Neural cell (in vitro differentiated cells): ENCODE data around the gene NPC1. TPM values are rescaled to one million over a fixed set of nuclear protein-coding genes. Genes with fewer than 3 reads are reported as not detected.

Experiments
- H2AFZ ChIP-seq: fragments of 200-600, 300-800 bp; sonication (generic), shearing (Covaris generic); 2 replicates; pipeline ENCODE4 v1.6.0; 2014; ENCODE audit warnings: low read depth, mild to moderate bottlenecking, antibody characterized with exemption, low read length, moderate library complexity
- H3F3A ChIP-seq: fragments of 200-600 bp; shearing (Covaris generic); 2 replicates; pipeline ENCODE4 v1.6.1; 2016; ENCODE audit warnings: mild to moderate bottlenecking, moderate library complexity, mixed read lengths, antibody characterized with exemption, low read length; ENCODE audit not compliant: insufficient read depth, poor library complexity, severe bottlenecking
- H3K27ac ChIP-seq: fragments of 200-600, 300-800 bp; sonication (generic), shearing (Covaris generic); 2 replicates; pipeline ENCODE4 v1.5.1; 2014; ENCODE audit warnings: mild to moderate bottlenecking, low read length, moderate library complexity
- H3K27me3 ChIP-seq: fragments of 300-800, 200-600 bp; sonication (generic), shearing (Covaris generic); 2 replicates; pipeline ENCODE4 v1.6.0; 2014; ENCODE audit warnings: mild to moderate bottlenecking, low read depth, low read length, moderate library complexity; ENCODE audit not compliant: insufficient read depth
- H3K36me3 ChIP-seq: fragments of 300-800, 200-600 bp; sonication (generic), shearing (Covaris generic); 2 replicates; pipeline ENCODE4 v1.5.1; 2014; ENCODE audit warnings: mild to moderate bottlenecking, antibody characterized with exemption, low read length, moderate library complexity; ENCODE audit not compliant: insufficient read depth
- H3K4me2 ChIP-seq: fragments of 300-800, 200-600 bp; sonication (generic), shearing (Covaris generic); 2 replicates; pipeline ENCODE4 v1.6.0; 2014; ENCODE audit warnings: mild to moderate bottlenecking, low read length
- H3K4me3 ChIP-seq: fragments of 300-800, 200-600 bp; sonication (generic), shearing (Covaris generic); 2 replicates; pipeline ENCODE4 v1.5.1; 2014; ENCODE audit warnings: mild to moderate bottlenecking, low read length, moderate library complexity
- H3K79me2 ChIP-seq: fragments of 200-600 bp; shearing (Covaris generic); replicated peaks from 2 replicates; pipeline ENCODE4 v1.6.0; 2014; ENCODE audit warnings: mild to moderate bottlenecking, low read length, moderate library complexity; ENCODE audit not compliant: insufficient read depth
- H3K9ac ChIP-seq: fragments of 300-800, 200-600 bp; sonication (generic), shearing (Covaris generic); 2 replicates; pipeline ENCODE4 v1.6.1; 2016; ENCODE audit warnings: mild to moderate bottlenecking, low read length, mixed read lengths
- H3K9me2 ChIP-seq: fragments of 200-600 bp; shearing (Covaris generic); 2 replicates; pipeline ENCODE4 v1.6.1; 2016; ENCODE audit warnings: mild to moderate bottlenecking, low read length, mixed read lengths; ENCODE audit not compliant: insufficient read depth
- H3K9me3 ChIP-seq: fragments of 200-600, 300-800 bp; sonication (generic), shearing (Covaris generic); 2 replicates; pipeline ENCODE4 v1.6.1; 2016; ENCODE audit warnings: mild to moderate bottlenecking, mixed run types, low read length, moderate library complexity, mixed read lengths
- H4K20me1 ChIP-seq: fragments of 200-600 bp; shearing (Covaris generic); 2 replicates; pipeline ENCODE4 v1.6.1; 2016; ENCODE audit warnings: mild to moderate bottlenecking, mixed run types; ENCODE audit not compliant: insufficient read depth
- CTCF ChIP-seq: fragments of 450-650 bp; IDR thresholded peaks from 2 replicates; pipeline ENCODE4 v1.5.1; 2014; ENCODE audit warnings: antibody characterized with exemption, mild to moderate bottlenecking, moderate library complexity; ENCODE audit not compliant: poor library complexity, severe bottlenecking
- EP300 ChIP-seq: fragments of 450-650 bp; conservative IDR thresholded peaks from 2 replicates; pipeline ENCODE4 v1.6.1; 2014; ENCODE audit warnings: antibody characterized with exemption, mild to moderate bottlenecking, moderate library complexity; ENCODE audit not compliant: poor library complexity, severe bottlenecking
- EZH2 ChIP-seq: fragments of 200-600, 300-800 bp; shearing (Covaris generic), sonication (generic); IDR thresholded peaks from 2 replicates; pipeline ENCODE4 v1.6.1; 2014; ENCODE audit warnings: antibody characterized with exemption, low read length, borderline replicate concordance, mild to moderate bottlenecking; ENCODE audit not compliant: insufficient read depth, poor library complexity, severe bottlenecking
- MXI1 ChIP-seq: fragments of 450-650 bp; conservative IDR thresholded peaks from 2 replicates; pipeline ENCODE4 v1.6.1; 2014; ENCODE audit warnings: antibody characterized with exemption, mild to moderate bottlenecking; ENCODE audit not compliant: poor library complexity, severe bottlenecking
- POLR2AphosphoS5 ChIP-seq: IDR thresholded peaks from 2 replicates; pipeline ENCODE4 v1.6.1; 2012
- RAD21 ChIP-seq: fragments of 450-650 bp; conservative IDR thresholded peaks from 2 replicates; pipeline ENCODE4 v1.6.1; 2014; ENCODE audit warnings: antibody characterized with exemption, mild to moderate bottlenecking, moderate library complexity
- SMC3 ChIP-seq: fragments of 450-650 bp; conservative IDR thresholded peaks from 2 replicates; pipeline ENCODE4 v1.6.1; 2014; ENCODE audit warnings: antibody characterized with exemption, mild to moderate bottlenecking, moderate library complexity; ENCODE audit not compliant: poor library complexity
- TAF1 ChIP-seq: IDR thresholded peaks from 2 replicates; pipeline ENCODE4 v1.6.1; 2012; ENCODE audit warnings: low read depth
- polyA plus RNA-seq: library from polyadenylated mRNA; depleted of rRNA; stranded (reverse); fragments of >200 nt; gene quantifications from 2 replicates; pipeline ENCODE4 v1.2.3, GENCODE V29; 2014
- TF ChIP-seq, protein P1 (sequence below): IDR thresholded peaks from 2 replicates; pipeline ENCODE4 v1.6.1; 2012; ENCODE audit warnings: borderline replicate concordance

NPC1 gene
- polyA plus RNA-seq, 1 donor from 2014 or later = 20.9 TPM

- no peaks in the 10 kb centered on the region for H3K9me3 ChIP-seq
- no peaks in the 10 kb centered on the region for H3K27me3 ChIP-seq
- no peaks in the 10 kb centered on the region for H4K20me1 ChIP-seq
- H3K79me2 ChIP-seq = no peaks in the 10 kb centered on the region
- H2AFZ ChIP-seq = no peak overlapping the region
- no peaks in the 10 kb centered on the region for H3K9me2 ChIP-seq
- H3K36me3 ChIP-seq = peaks cover 8% of the 10 kb centered on the region
- H3K4me3 ChIP-seq = no peak overlapping the region
- no peak overlapping the region for H3K4me2 ChIP-seq
- TF ChIP-seq MXI1 = no peak
- no peak for TF ChIP-seq RAD21
- TF ChIP-seq, protein P1, sequence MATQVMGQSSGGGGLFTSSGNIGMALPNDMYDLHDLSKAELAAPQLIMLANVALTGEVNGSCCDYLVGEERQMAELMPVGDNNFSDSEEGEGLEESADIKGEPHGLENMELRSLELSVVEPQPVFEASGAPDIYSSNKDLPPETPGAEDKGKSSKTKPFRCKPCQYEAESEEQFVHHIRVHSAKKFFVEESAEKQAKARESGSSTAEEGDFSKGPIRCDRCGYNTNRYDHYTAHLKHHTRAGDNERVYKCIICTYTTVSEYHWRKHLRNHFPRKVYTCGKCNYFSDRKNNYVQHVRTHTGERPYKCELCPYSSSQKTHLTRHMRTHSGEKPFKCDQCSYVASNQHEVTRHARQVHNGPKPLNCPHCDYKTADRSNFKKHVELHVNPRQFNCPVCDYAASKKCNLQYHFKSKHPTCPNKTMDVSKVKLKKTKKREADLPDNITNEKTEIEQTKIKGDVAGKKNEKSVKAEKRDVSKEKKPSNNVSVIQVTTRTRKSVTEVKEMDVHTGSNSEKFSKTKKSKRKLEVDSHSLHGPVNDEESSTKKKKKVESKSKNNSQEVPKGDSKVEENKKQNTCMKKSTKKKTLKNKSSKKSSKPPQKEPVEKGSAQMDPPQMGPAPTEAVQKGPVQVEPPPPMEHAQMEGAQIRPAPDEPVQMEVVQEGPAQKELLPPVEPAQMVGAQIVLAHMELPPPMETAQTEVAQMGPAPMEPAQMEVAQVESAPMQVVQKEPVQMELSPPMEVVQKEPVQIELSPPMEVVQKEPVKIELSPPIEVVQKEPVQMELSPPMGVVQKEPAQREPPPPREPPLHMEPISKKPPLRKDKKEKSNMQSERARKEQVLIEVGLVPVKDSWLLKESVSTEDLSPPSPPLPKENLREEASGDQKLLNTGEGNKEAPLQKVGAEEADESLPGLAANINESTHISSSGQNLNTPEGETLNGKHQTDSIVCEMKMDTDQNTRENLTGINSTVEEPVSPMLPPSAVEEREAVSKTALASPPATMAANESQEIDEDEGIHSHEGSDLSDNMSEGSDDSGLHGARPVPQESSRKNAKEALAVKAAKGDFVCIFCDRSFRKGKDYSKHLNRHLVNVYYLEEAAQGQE = no peak
- TF ChIP-seq CTCF = no peak
- no peak for TF ChIP-seq SMC3
- no peak for TF ChIP-seq TAF1
- TF ChIP-seq EP300 = no peak
- TF ChIP-seq POLR2AphosphoS5 = no peak
- no peak for TF ChIP-seq EZH2
- no peak overlapping the region for H3K9ac ChIP-seq
- H3K27ac ChIP-seq = no peak overlapping the region
- H3F3A ChIP-seq = no peaks in the 10 kb centered on the region
These were observed 48.3 kb downstream of the NPC1 start for GRCh38 chr18:23538001-23538400.

DNA sequence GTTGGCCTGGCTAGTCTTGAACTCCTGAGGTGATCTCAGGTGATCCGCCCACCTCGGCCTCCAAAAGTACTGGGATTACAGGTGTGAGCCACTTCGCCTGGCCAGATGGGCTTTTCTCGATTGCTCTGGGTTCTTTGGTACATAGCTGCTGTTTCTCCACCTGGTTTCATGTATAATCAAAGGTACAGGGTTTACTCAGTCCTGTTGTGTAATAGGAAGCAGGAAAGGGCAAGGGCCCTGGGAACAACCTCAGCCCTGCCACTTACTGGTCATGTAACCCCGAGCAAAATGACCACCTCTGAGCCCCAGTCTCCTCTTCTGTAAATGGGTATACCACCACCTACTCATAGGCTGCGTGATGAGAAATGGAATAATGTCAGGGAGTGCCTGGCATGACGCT, 49.0 kb downstream of the NPC1 start:
- Histone ChIP-seq H3K9me3 (no peaks in the 10 kb centered on the region), H3F3A (no peaks in the 10 kb centered on the region), H3K9me2 (no peaks in the 10 kb centered on the region), H3K4me3 (no peak overlapping the region), H3K4me2 (no peak overlapping the region), H3K9ac (no peak overlapping the region), H3K27me3 (no peaks in the 10 kb centered on the region), H3K36me3 (peaks cover 8% of the 10 kb centered on the region), H3K79me2 (no peaks in the 10 kb centered on the region), H4K20me1 (no peaks in the 10 kb centered on the region), H2AFZ (no peak overlapping the region), H3K27ac (no peak overlapping the region)
- TF ChIP-seq, protein P1 = no peak
- TF ChIP-seq RAD21 (no peak), CTCF (no peak), SMC3 (no peak), POLR2AphosphoS5 (no peak), MXI1 (no peak), EP300 (no peak), EZH2 (no peak), TAF1 (no peak)
